Erythroblast (primary cell): Measurements from ENCODE around the gene CABLES1.

Experiments
- GATA1 ChIP-seq: IDR thresholded peaks from 2 replicates; pipeline ENCODE4 v1.6.1; 2011; ENCODE audit warnings: low read depth, mild to moderate bottlenecking, control low read depth, low read length, moderate library complexity
- POLR2A ChIP-seq: IDR thresholded peaks from 2 replicates; pipeline ENCODE4 v1.6.1; 2011; ENCODE audit warnings: mild to moderate bottlenecking, low read length

- TF ChIP-seq POLR2A (no peak), GATA1 (no peak)
Measured at GRCh38 chr18:23243816-23244215, 108.5 kb downstream of the CABLES1 start.
